SHP77 treated with DMSO at 0.1 percent for 48 hours (cell line): ENCODE results near the gene CREM.

Experiments
- DNase-seq: peaks from one replicate; lab custom pipeline; 2025; lab: John Stamatoyannopoulos, UW

The CREM gene

DNA sequence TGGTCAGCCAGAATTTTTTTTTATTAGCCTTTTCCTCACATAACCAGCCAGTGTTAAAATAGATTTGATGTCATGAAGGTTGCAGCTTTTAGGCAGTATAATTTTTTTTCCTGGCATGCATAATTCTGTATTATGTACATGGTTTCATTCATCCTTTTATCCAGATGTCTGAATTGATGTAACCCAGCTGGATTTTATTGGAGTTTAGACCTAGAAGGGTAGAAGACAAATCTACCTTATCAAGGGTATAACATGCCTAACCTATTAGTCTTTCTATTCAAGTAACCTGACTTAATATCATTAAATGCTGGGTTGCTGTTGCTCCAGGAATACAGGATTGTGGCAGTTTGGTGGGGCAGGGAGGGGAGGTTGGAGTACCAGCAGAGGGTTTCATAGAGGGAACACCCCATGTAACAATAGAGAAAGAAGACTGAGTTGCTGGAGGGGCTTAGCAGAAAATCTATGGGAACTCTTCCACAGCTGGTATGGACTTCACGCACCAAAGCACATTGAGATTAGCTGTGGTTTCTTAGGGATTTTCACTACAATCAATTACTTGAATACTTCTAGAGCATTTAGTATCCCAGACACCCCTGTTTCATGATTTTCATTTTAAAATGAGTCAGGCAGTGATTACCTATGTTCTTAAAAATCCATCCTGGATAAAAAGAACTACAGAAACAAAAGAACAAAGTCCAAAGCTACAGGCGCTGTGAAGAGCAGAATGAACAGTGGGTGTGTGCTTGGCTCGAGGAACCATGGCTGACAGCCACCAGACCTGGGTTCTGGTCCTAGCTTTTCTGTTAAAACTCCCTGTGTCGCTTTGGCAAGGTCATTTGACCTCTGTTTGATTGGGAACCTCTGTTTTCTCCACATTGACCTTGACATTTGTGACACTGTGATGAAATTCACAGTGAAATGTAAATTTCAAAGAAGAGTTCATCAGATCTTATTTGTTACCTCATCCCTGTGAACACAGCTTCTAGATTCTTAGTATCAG, 93.5 kb downstream of the CREM start:
- no peak for DNase-seq

DNA sequence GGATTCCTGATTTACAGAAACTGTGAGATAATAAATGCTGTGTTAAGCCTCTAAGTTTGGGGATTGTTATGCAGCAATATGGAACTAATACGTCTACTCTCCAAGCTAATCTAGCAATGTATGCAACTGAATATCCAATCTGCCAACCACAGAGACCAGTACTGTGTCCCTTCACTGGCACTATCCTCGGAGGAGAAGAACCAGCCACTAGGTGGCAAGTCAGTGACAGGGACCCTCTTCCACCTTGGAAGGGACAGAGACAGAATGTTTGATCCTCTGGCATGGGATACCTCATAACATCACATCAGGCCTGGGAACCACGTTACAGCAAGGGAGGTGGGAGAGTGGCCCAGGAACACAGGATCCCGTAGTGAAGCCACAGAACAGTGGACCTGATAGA, 96.4 kb downstream of the CREM start:
- DNase-seq, result no peak

DNA sequence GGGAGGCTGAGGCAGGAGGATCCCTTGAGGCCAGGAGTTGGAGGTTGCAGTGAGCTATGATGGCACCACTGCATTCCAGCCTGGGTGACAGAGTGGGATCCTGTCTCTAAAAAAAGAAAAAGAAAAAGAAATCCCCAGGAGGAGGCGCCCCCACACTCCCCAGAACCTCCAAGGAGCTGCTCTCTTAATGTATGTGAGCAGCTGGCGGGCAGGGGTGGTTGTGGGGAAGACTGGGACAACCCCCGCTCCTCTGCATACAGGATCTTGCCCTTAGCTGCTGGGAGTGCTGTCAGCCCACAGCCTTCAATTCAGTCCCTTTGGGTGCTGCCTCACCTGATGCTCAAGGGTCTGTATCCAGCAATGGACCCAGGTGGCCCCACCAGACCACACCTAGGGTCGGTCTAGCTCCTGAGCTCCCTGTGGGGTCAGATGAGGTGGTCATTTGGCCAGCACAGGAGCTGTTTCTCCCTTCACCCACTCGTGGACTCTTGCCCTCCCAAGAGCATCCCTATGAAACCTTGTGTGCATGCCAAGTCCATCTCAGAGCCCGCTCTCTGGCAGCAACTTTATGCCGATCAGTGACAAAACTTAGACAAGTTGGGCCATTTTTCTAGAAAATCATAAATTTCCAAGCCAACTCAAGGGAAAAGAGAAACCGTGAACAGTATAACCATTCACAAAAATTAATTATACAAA, 97.5 kb downstream of the CREM start:
- DNase-seq, result no peak

DNA sequence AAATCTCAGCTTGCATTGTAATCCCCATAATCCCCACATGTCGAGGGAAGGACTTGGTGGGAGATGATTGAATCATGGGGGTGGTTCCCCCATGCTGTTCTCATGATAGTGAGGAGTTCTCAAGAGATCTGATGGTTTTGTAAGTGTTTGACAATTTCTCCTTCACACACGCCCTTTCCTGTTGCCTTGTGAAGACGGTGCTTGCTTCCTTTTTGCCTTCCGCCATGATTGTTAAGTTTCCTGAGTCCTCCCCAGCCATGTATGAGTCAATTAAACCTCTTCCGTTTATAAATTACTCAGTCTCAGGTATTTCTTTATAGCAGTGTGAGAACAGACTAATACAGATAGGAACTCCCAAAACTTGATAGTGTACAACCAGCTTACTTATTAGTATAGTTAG, 98.6 kb downstream of the CREM start:
- no peak for DNase-seq

DNA sequence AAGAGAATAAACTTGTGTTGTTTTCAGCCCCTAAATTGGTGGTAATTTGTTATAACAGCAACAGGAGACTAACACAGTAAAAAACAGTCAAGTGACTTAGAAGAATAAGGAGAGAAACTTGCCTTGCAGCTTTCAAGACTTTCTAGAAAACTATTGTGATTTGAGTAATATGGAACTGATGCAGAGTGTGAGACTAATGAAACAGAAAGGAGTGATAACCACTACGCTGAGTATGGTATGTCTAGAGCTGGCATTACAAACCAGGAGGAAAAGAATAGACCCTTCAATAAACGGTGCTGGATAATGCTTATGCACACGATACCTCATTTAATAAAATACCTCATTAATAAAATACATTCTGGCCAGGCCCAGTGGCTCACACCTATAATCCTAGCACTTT, 99.9 kb downstream of the CREM start:
- DNase-seq, result no peak

DNA sequence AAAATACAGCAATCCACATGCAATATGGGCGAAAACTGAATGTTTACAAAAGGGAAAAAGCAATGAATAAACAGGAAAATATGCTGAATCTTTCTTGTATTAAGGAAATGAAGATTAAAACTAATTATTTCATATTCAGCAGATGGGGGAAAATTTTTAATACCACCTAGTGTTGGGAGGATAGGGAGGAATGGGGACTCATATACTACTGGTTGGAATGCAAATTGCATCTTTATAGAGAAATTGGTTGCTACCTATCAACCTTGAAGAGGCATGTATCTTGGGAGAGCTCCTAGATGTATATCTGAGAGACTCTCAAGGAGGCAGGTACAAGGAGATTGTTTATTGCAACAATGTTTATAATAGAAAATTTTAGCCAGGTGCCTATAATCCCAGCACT, 101.4 kb downstream of the CREM start:
- no peak for DNase-seq

DNA sequence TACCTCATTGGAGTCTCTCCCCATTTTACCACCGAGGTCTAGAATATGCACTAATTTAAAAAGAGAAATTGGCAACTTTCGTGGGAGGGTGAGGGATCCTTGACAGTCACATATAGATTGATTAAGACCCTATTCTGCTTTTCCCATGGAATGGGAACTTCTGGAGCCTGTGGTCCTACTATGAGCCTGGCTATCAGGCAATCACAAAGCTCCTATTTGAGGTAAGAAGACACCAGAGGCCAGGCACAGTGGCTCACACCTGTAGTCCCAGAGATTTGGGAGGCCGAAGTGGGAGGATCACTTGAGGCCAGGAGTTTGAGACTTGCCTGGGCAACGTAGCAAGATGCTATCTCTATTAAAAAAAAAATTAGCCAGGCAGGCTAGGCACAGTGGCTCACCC, 105.0 kb downstream of the CREM start:
- no peak for DNase-seq

DNA sequence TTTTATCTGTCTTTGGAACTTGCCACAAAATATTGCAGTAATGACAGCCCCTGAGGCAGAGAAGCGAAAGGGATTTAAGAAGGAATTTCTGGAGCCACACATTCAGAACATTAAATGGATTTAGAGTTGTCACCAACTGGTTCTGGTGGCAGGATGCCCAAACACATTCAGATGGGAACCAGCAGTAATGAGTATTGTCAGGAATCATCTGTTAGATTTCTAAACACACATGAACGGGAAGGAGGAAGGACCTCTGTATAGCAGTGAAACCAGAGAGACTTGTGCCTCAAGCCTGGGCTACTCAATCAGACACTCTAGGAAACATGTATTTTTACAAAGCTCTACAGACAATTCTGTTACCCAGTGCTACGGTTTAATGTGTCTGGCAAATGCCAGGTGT, 105.9 kb downstream of the CREM start:
- DNase-seq, result no peak

DNA sequence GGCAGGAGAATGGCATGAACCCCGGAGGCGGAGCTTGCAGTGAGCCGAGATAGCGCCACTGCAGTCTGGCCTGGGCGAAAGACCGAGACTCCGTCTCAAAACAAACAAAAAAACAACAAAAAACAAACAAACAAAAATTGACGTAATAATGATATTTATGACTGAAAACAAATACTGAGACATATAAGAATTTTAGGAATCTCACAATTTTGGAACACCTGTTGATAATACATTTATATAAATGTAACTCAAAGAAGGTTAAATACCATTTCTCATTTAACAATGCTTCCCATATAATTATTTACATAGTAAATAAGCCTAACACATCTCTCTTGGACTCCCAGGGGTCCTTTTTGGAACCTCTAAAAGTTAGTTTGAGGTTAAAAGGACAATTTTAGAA, 107.4 kb downstream of the CREM start:
- DNase-seq, result no peak

DNA sequence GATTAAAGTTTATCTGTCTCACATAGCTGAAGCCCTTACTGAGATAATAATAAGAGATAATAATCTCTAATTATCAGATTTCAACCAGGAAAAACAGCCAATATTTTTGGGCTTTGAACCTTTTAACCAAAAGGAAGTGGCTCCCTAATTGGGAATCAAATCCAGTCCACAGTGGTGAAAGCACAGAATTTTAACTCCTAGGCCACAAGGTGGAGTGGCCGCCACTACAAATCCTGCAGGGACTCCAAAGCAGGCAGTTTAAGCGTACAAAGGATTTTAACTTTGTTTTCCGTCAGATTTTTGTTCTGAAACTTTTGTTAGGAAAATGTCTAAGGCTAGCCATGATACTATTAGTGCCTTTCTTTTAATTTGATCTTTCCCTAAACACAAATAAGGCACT, 110.1 kb downstream of the CREM start:
- no peak for DNase-seq

DNA sequence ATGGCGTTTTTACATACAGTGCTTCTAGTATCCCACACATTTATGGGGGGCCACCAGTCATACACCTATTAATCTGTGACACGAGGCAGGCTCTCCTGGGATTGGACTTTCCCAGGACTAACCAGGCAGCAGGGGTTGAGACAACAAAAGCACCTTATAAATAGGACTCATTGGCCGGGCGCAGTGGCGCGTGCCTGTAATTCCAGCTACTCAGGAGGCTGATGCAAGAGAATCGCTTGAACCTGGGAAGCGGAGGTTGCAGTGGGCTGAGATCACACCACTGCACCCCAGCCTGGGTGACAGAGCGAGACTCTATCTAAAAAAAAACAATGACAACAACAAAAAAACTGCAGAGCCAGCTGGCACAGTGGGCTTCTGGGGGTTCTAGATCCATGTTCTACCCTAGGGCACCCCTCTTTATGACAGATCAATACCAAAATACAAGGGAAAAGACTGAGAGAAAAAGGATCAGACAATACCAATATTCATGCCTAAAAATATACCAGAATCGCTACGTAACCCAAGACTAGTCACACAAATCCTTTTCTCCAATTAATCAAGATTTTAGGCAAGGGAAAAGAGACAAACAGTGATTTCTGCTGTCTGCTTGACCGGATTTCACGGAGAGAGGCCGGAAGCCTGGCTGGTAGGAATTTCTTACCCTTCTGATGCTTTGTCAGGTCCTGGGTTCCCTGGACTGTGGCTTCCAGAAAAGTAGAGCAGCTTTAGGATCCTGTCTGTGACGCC, 111.3 kb downstream of the CREM start:
- peak; percentile 36 for DNase-seq

DNA sequence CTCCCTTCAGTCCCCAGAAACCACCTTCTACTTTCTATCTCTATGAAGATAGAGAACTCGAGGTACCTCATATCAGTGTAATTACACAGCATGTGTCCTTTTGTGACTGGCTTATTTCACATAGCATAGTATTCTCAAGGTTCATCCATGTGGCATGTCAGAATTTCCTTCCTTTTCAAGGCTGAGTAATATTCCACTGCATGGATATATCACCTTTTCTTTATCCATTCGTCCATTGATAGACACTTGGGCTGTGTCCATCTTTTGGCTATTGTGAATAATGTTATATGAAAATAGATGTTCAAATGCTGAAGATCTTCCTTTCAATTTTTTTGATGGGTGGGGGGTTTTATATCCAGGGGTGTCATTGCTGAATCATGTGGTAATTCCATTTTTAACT, 117.9 kb downstream of the CREM start:
- DNase-seq, result no peak

DNA sequence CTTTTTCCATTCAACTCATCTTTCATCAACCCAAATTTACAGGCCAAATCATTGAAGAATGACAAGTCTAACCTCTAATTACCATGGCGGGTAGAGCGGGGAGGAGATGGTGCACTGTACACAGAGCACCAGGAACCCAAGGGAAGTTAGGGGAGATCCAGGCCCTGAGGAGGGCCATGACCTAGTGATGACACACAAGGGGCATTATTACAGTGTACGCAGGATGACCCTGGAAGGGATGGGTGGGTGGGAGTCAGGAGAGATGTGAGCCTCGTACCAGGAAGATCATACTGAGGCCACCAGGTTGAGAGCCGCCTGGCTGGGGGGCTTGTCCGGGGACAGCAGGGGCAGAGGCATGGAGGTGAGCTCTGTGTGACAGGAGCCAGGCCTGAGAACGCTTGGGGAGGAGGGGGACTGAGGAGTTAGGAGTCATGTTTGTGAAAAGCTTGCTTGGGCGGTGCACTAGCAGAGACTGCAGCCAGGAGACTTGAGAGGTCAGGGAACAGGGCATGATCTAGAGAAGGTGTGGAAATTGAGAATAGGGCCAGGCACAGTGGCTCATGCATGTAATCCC, 120.2 kb downstream of the CREM start:
- no peak for DNase-seq

DNA sequence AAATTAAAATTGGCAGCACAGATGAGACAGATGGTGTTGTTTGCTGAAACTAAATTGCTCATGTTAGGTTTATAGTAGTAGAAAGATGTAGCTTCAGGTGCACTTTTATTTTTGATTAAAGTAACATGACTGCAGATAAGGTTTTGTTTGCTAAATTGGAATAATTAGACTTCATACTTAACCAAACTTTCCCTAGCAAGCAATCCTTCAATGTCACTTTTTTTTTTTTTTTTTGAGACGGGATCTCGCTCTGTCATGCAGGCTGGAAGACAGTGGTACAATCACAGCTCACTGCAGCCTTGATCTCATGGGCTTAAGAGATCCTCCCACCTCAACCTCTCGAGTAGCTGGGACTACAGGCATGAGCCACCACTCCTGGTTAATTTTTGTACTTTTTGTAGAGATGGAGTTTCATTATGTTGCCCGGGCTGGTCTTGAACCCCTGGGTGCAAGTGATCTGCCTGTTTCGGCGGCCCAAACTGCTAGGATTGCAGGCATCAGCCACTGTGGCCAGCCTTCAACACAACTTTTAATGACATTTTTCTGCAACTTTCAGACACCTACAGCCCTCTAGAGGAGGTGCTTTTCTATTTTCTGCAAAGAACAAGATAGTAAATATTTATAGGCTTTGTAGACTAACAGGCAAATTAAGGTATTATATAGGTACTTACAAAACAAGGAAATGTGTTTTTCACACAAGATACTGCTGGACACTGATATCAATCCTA, 124.9 kb downstream of the CREM start:
- DNase-seq, result no peak

DNA sequence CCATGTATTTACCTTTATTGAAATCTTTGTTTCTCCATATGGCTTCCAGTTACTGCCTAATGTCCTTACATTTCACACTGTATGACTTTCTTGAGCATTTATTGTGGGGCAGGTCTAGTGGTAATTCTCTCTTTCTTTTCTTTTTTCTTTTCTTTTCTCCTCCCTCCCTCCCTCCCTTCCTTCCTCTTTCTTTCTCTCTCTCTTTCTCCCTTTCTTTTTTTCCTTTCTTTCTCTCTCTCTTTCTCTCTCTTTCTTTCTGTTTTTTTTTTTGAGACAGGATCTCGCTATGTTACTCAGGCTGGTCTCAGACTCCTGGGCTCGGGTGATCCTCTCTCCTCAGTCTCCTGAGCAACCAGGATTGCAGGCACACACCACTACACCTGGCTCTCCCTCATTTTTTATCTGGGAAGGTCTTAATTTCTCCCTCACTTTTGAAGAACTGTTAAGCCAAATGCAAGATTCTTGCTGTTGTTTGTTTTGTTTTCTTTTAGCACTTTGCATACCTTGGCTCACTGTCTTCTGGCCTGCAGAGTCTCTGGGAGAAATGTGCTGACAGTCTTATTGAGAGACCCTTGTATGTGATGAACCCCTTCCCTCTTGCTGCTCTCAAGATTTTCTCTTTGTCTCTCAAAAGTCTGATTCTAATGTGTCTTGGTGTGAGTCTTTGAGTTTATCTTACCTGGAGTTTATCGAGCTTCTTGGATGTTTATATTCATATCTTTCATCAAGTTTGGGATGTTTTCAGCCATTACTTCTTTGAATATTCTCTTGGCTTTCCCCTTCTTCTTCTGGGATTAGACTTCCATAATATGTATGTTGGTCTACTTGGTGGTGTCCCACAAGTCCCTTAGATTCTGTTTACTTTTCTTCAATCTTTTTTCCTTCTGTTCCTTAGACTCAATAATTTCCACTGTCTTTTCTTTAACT, 130.7 kb downstream of the CREM start:
- no peak for DNase-seq

DNA sequence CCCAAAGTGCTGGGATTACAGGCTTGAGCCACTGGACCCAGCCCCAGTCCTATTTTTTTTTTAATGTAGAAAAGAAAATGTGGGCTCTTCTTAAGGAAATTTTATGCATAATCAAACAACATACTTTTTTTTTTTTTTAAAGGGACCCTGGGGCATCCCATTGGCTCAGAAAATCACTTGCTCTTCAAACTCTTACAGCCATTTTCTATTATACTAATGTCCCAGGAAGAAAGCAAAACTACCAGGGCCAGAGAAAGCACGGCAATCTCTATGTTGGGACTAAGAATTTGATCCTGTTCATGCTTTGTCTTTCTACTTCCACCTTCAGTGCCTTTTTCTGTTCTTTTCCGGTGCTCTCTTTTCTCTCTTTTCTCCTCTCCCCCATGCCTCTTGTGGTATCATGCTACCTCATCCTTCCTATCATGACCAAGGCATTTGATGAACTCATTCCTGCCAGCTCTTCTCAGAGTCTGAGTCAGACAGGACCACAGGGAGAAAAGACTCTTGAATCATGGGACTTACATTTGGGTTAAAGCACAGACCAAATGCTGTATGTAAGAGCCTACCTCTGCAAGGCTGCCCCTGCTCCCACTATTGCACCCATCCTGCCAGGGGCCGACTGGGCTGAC, 133.2 kb downstream of the CREM start:
- no peak for DNase-seq

DNA sequence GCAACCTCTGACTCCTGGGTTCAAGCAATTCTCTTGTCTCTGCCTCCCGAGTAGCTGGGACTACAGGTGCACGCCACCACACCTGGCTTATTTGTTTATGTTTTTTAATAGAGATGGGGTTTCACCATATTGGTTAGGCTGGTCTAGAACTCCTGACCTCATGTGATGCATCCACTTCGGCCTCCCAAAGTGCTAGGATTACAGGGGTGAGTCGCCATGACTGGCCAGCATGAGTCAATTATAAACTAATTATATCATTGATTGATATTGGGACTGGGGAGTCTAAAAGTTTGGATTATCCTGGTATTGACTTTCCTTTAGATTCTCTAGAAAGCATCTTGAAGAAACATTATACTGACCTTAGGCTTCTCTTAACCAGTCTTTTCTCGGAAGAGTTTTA, 135.8 kb downstream of the CREM start:
- no peak for DNase-seq
